ENCODE data around the gene DMKN. TPM values are rescaled to one million over a fixed set of nuclear protein-coding genes. Genes with fewer than 3 reads are reported as not detected.
A peak's percentile ranks its signal among the peaks of the same experiment; 100 is the strongest.

The DMKN gene
- total and polyA plus RNA-seq, 9 of the 15 experiments (the other 6 are each of a cell fraction or from before 2014, with no cell fraction given): 0.36 to 0.53 TPM; not detected in 7

DNA sequence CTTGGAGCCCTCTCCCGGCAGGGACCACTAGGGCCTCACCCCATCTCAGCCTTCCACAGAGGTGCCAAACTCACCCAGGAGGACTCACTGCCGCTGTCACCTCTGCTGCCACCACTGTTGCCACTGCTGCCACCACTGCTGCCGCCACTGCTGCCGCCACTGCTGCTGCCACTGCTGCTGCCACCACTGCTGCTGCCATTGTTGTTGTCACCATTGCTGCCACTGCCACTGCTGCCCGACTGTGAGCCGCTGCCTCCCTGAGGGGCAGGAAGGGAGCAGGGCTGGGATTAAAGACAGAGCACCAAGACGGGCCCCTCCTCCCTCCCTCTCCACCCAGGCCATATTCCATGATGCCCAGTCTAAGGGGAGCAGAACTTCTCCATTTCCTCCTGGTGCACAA, 2.1 kb downstream of the DMKN start:
- H3K4me3 ChIP-seq: no peak overlapping the region
- no peaks in the 10 kb centered on the region for H3K79me2 ChIP-seq (ENCODE audit: control insufficient read depth, insufficient read depth, low read length)
- H3K9me3 ChIP-seq (replicated peaks; ENCODE audit: control insufficient read depth, insufficient read depth, low read depth, low read length): no peaks in the 10 kb centered on the region
- ChIA-PET CTCF (ENCODE audit: low intra/inter-chr PET ratio) (no interaction called here), POLR2A (no interaction called here)
- peaks cover 0 to 36% of the 10 kb centered on the region in 2 experiments; a peak in 4 of 5 replicates for H3K4me1 ChIP-seq (replicated peaks in 1 of 2; ENCODE audit: control insufficient read depth in 2 of 2, insufficient read depth in 2 of 2, low read length in 2 of 2)
- peaks cover 2% of the 10 kb centered on the region for H3K9me1 ChIP-seq (ENCODE audit: control insufficient read depth, insufficient read depth, low read length)
- ATAC-seq: no peak
- in situ Hi-C loops (cut with MboI): no loop called here
- H2AFZ ChIP-seq (ENCODE audit: low read depth, low read length): no peak overlapping the region
- intact Hi-C loops (cut with micrococcal nuclease): no loop called here
- H3K36me3 ChIP-seq (ENCODE audit: control insufficient read depth, insufficient read depth, low read length): no peaks in the 10 kb centered on the region
- no peak for DNase-seq (ENCODE audit: extremely low read depth in 1 of 4, low spot score in 3 of 4)
- no peak overlapping the region for H3K9ac ChIP-seq (ENCODE audit: insufficient read depth in 1 of 2, low read depth in 2 of 2, low read length in 2 of 2)
- FAIRE-seq: no peak
- H3K27me3 ChIP-seq (ENCODE audit: control insufficient read depth in 2 of 2, insufficient read depth in 2 of 2, low read length in 2 of 2): peaks cover 53 to 75% of the 10 kb centered on the region in 2 experiments
- H3K27ac ChIP-seq (ENCODE audit: extremely low read depth, low read depth, low read length): no peak overlapping the region
- WGBS (ENCODE audit: insufficient coverage, low coverage, missing lambda C conversion rate): 2% methylated on average over 7 of the region's 7 CpGs
- TF ChIP-seq, protein P1, sequence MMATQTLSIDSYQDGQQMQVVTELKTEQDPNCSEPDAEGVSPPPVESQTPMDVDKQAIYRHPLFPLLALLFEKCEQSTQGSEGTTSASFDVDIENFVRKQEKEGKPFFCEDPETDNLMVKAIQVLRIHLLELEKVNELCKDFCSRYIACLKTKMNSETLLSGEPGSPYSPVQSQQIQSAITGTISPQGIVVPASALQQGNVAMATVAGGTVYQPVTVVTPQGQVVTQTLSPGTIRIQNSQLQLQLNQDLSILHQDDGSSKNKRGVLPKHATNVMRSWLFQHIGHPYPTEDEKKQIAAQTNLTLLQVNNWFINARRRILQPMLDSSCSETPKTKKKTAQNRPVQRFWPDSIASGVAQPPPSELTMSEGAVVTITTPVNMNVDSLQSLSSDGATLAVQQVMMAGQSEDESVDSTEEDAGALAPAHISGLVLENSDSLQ (IDR thresholded peaks at IDR 0.05): no peak
- TF ChIP-seq ZNF408 (CRISPR knock-in tag; IDR thresholded peaks at IDR 0.05; ENCODE audit: low read depth) (no peak), SAFB (IDR thresholded peaks at IDR 0.05; ENCODE audit: borderline replicate concordance, low read depth, low read length) (no peak), MCM7 (IDR thresholded peaks at IDR 0.05) (no peak)
- TF ChIP-seq, protein P2, sequence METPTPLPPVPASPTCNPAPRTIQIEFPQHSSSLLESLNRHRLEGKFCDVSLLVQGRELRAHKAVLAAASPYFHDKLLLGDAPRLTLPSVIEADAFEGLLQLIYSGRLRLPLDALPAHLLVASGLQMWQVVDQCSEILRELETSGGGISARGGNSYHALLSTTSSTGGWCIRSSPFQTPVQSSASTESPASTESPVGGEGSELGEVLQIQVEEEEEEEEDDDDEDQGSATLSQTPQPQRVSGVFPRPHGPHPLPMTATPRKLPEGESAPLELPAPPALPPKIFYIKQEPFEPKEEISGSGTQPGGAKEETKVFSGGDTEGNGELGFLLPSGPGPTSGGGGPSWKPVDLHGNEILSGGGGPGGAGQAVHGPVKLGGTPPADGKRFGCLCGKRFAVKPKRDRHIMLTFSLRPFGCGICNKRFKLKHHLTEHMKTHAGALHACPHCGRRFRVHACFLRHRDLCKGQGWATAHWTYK (CRISPR knock-in tag; IDR thresholded peaks at IDR 0.05): 0 out of 2 replicates have a peak, but pooled peaks have one; percentile 56
- BruUV-seq (replicated peaks): no TSS peak
- H3K4me2 ChIP-seq (ENCODE audit: insufficient read depth, low read length): no peak overlapping the region
- peaks cover 10% of the 10 kb centered on the region for H4K20me1 ChIP-seq (replicated peaks; ENCODE audit: control insufficient read depth, insufficient read depth, low read length)
